Rectal smooth muscle tissue (tissue), 1 donor: ENCODE results near the gene RBMS1.

Experiments used
- H3K27ac ChIP-seq: one replicate; pipeline ENCODE4 v1.7.0; 2013; ENCODE audit warnings: low read depth, low read length, inconsistent platforms
- H3K27me3 ChIP-seq: one replicate; pipeline ENCODE4 v1.7.0; 2013; ENCODE audit warnings: low read length; ENCODE audit not compliant: control insufficient read depth, insufficient read depth
- H3K36me3 ChIP-seq: one replicate; pipeline ENCODE4 v1.7.0; 2013; ENCODE audit warnings: low read length; ENCODE audit not compliant: control insufficient read depth, insufficient read depth
- H3K4me1 ChIP-seq: one replicate; pipeline ENCODE4 v1.7.0; 2013; ENCODE audit warnings: low read length; ENCODE audit not compliant: control insufficient read depth, insufficient read depth
- H3K4me3 ChIP-seq: one replicate; pipeline ENCODE4 v1.7.0; 2013; ENCODE audit warnings: low read length
- H3K9ac ChIP-seq: one replicate; pipeline ENCODE4 v1.7.0; 2013; ENCODE audit warnings: low read length

RBMS1 gene

GRCh38 chr2:160268151-160268781, 225.3 kb downstream of the RBMS1 start:
- H3K9ac ChIP-seq: no peak overlapping the region
- H3K36me3 ChIP-seq: no peaks in the 10 kb centered on the region
- H3K4me3 ChIP-seq: no peak overlapping the region
- peaks cover 15% of the 10 kb centered on the region for H3K4me1 ChIP-seq
- no peaks in the 10 kb centered on the region for H3K27me3 ChIP-seq
- H3K27ac ChIP-seq: no peak overlapping the region

DNA sequence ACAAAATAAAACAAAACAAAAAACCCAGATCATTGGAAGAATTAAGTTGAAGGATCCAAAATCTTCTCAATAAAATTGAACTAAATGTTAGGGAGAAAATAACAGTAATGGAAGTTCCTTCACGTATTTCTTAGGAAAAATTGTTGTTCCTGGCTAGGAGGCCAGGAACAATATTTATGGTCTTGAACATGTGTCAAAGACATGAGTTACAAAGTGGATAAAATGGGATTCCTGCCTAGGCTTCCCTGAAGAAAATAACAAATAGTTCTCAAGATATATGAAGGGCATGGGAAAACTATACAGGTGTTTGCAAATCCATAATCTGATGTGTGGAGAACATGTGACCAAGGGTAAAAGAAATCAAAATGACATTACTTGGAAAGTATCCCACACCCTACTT, 225.9 kb downstream of the RBMS1 start:
- H3K4me3 ChIP-seq: no peak overlapping the region
- H3K27me3 ChIP-seq: no peaks in the 10 kb centered on the region
- peaks cover 15% of the 10 kb centered on the region for H3K4me1 ChIP-seq
- H3K9ac ChIP-seq: no peak overlapping the region
- no peak overlapping the region for H3K27ac ChIP-seq
- no peaks in the 10 kb centered on the region for H3K36me3 ChIP-seq

DNA sequence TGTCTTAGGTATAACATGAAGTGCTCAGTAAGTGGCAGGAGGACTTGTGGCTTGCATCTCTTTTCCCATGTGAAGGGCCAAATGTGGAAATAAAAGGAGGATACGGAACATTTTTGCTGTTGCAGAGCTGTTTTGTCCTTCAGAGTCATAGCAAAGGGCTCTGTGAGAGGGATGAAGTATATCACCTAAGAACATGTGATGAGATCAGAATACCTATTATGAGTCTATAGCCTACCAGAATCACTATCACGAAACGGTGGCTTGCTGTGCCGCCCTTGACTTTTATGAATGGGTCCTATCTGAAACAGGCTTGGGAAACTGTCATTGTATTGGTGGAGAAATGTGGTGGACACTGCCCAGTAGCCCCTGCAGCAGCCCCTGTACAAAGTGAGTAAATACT, 226.6 kb downstream of the RBMS1 start:
- Histone ChIP-seq H3K4me3 (no peak overlapping the region), H3K27me3 (no peaks in the 10 kb centered on the region), H3K36me3 (no peaks in the 10 kb centered on the region), H3K9ac (no peak overlapping the region), H3K27ac (no peak overlapping the region), H3K4me1 (peaks cover 15% of the 10 kb centered on the region)

DNA sequence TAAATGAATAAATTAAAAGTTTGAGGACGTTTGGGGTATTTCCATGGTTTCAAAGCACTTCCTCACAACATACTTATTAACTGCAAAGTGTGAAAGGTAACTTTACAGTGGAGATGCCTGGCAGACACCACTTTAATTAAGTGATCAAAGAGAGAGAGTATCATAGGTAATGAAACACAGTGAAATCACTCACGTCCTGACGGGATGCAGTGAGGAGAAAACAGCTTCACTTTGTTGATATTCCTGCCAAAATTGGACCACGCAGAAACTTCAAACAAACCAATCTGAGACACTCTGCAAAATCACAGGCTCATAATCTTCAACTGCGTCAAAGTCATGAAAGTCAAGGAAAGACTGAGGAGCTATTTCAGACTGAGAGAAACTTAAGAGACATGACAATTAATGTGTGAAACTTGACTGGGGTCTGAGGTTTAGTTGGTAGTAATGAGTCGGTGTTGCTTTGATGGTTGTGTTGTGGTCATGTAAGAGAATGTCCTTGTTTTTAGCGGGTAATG, 227.5 kb downstream of the RBMS1 start:
- Histone ChIP-seq H3K4me3 (no peak overlapping the region), H3K36me3 (no peaks in the 10 kb centered on the region), H3K4me1 (peaks cover 12% of the 10 kb centered on the region), H3K9ac (no peak overlapping the region), H3K27me3 (no peaks in the 10 kb centered on the region), H3K27ac (no peak overlapping the region)

GRCh38 chr2:160264308-160264707, 229.3 kb downstream of the RBMS1 start:
- Histone ChIP-seq H3K9ac (no peak overlapping the region), H3K4me1 (peaks cover 2% of the 10 kb centered on the region), H3K27ac (no peak overlapping the region), H3K27me3 (no peaks in the 10 kb centered on the region), H3K36me3 (no peaks in the 10 kb centered on the region), H3K4me3 (no peak overlapping the region)

DNA sequence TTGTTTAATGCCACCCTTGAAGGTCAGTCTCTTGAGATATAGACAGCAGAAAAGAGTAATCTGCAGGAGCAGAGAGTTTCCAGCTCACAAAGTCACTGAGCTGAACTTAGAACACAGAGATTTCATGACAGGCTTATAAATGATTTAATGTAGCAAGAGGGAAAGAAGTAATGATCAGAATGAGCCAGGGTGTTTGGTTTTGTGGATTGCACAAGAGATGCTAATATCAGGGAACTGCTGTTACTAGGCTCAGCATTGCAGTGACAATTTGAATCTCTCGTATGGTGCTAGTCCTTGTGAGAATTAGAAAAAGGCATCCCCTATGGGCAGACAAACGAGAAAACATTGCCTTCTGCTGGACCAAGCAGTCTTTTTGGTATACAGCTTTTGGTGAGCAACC, 231.9 kb downstream of the RBMS1 start:
- Histone ChIP-seq H3K4me3 (no peak overlapping the region), H3K4me1 (no peaks in the 10 kb centered on the region), H3K36me3 (no peaks in the 10 kb centered on the region), H3K27ac (no peak overlapping the region), H3K27me3 (no peaks in the 10 kb centered on the region), H3K9ac (no peak overlapping the region)

- Histone ChIP-seq H3K4me1 (no peaks in the 10 kb centered on the region), H3K36me3 (no peaks in the 10 kb centered on the region), H3K4me3 (no peak overlapping the region), H3K27me3 (no peaks in the 10 kb centered on the region), H3K9ac (no peak overlapping the region), H3K27ac (no peak overlapping the region)
Observed at GRCh38 chr2:160258492-160258805, 235.2 kb downstream of the RBMS1 start.

DNA sequence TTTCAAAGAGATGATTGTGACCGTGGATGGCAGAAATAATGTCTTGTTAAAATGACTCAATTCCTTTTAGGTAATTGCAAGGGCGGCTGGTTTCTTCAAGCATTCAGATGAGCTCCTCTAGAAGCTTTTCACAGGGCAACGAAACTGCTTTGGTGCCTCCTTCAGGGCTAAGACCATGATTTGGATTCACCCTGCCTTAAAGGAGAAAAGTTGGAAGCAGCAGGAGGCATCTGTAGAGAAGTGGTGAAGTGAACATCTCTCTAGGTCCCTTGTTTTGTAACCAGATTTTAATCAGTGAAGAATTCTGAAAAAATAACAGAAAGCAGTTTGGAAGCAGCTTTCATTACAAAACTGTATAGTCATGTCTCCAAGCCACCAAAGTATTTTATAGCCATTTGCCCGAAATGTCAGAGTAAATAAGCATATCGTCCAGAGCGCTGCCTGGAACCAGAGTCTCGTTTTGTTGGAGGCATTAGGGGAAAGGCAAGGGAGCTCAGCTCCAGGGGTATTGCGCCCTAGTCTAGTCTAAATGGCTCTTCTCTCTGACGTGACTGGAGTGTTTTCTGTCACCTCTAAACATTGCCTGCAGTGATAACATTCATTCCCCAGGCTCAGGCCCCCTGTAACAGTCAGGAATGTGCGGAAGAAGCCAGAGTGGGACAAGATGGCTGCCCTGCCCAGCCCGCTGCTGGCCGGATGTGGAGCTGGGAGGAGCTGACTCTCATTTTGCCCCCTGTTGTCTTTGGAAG, 235.7 kb downstream of the RBMS1 start:
- H3K4me3 ChIP-seq: no peak overlapping the region
- no peaks in the 10 kb centered on the region for H3K4me1 ChIP-seq
- no peaks in the 10 kb centered on the region for H3K36me3 ChIP-seq
- H3K27ac ChIP-seq: no peak overlapping the region
- no peaks in the 10 kb centered on the region for H3K27me3 ChIP-seq
- no peak overlapping the region for H3K9ac ChIP-seq

DNA sequence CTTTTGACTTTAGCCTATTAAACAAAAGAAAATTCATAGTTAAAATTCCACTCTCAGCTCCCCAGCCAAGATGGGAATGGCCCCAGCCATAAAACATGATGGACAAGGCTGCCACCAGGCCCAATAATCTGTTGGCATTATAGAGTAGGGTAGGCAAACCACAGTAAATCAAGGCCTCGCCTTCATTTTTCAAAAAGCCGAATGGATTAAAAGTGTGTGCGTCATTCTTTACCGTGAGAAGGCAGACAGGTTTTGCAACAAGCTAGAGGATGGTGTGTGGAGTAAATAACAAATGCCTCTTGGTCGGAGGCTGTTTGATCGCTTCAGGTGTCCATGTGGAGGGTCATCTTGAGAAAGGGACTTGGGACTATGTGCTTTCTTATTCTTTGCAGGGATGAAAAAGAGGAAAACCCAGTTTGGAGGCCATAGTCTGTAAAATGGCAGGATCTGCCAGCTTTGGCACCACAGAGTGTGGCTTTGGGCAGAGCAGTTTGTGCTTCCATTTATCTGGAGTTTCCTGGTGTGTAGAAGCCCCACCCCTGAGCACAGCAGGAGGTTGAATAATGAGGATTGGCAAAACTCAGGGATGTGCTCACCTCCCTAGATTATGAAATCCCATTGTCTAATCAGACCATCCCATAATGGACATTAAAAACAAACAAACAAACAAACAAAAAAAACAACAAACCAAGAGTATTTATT, 236.4 kb downstream of the RBMS1 start:
- no peaks in the 10 kb centered on the region for H3K27me3 ChIP-seq
- H3K4me3 ChIP-seq: no peak overlapping the region
- no peak overlapping the region for H3K9ac ChIP-seq
- no peak overlapping the region for H3K27ac ChIP-seq
- H3K36me3 ChIP-seq: no peaks in the 10 kb centered on the region
- no peaks in the 10 kb centered on the region for H3K4me1 ChIP-seq

DNA sequence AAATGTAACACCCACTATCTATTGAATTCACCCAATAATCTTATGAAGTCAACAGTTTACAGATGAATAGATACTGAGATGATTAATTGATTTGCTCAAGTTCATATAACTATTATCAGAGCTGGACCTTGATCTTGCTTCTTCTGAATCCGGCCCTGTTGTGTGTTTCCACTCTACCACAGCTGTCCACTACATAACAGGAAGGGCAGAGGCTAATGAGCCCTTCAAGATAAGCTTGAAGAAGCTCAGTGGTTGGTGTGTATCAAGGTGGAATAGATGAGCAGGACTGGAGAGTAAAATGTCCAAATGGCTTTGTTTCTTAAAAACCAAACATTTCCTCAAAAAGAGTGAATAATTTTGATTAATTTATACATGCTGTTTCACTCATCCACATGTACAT, 237.1 kb downstream of the RBMS1 start:
- no peak overlapping the region for H3K4me3 ChIP-seq
- no peaks in the 10 kb centered on the region for H3K27me3 ChIP-seq
- H3K4me1 ChIP-seq: no peaks in the 10 kb centered on the region
- H3K9ac ChIP-seq: no peak overlapping the region
- no peaks in the 10 kb centered on the region for H3K36me3 ChIP-seq
- H3K27ac ChIP-seq: no peak overlapping the region

DNA sequence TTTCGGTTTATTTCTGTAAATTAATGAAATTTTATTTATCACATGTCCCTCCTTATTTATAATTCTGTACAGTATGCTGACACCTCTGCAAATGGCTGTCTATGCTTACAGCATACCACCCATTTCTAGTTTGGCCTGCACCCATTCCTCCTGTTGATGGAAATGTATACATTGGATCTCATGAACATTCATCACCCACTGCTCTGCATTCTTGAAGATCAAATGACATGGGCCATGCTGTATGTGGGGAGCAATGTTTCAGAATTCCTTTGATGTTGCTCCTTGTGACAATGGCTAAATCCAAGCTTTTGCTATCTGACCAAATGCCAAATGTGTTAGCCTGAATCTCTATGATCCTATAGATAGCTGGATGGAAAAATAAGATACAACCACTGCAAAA, 238.2 kb downstream of the RBMS1 start:
- H3K4me3 ChIP-seq: no peak overlapping the region
- H3K27me3 ChIP-seq: no peaks in the 10 kb centered on the region
- H3K9ac ChIP-seq: no peak overlapping the region
- no peaks in the 10 kb centered on the region for H3K36me3 ChIP-seq
- no peak overlapping the region for H3K27ac ChIP-seq
- H3K4me1 ChIP-seq: no peaks in the 10 kb centered on the region

GRCh38 chr2:160254189-160254762, 239.3 kb downstream of the RBMS1 start:
- H3K27ac ChIP-seq: no peak overlapping the region
- H3K9ac ChIP-seq: no peak overlapping the region
- H3K27me3 ChIP-seq: no peaks in the 10 kb centered on the region
- no peaks in the 10 kb centered on the region for H3K4me1 ChIP-seq
- no peak overlapping the region for H3K4me3 ChIP-seq
- H3K36me3 ChIP-seq: no peaks in the 10 kb centered on the region
